ENCODE measurements around the gene FLVCR2.

DNA sequence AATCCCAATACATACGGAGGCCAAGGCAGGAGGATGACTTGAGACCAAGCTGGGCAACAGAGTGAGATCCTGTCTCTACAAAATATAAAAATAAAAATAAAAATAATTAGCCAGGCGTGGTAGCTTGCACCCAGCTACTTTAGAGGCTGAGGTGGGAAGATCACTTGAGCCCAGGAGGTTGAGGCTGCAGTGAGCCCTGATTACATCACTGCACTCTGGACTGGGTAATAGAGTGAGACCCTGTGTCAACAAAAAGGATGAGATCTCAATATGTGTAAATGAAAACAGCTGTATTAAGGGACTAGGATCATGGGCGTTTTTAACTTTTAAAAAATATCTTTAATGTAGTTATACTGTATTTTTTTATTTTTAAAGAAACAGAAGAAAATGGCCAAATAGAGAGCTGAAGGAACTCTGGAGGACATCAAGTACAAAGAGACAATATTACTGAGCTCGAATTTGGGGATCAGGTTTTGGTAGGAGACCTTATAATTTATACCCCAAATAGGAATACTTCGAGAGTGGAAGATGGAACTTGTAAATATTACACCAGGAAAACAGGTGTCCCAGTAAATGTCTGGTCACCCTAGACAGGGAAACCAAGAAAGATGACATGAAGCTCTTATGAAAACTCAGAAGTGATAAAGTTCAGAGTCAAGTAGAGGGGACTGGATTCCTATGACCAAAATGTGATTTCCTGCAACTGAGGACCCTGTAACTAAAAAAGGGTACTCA is 43.1 kb upstream of the FLVCR2 start:
- TF ChIP-seq SP1 (IDR thresholded peaks at IDR 0.05) (no peak), SUZ12 (IDR thresholded peaks at IDR 0.05) (no peak), TARDBP (IDR thresholded peaks at IDR 0.05) (no peak), BHLHE40 (IDR thresholded peaks at IDR 0.05; ENCODE audit: borderline replicate concordance) (no peak), NFRKB (IDR thresholded peaks at IDR 0.05) (no peak), FOXM1 (IDR thresholded peaks at IDR 0.05; ENCODE audit: borderline replicate concordance) (no peak)

Measured in HEK293T (cell line).